ENCODE measurements around the gene AQP2.

DNA sequence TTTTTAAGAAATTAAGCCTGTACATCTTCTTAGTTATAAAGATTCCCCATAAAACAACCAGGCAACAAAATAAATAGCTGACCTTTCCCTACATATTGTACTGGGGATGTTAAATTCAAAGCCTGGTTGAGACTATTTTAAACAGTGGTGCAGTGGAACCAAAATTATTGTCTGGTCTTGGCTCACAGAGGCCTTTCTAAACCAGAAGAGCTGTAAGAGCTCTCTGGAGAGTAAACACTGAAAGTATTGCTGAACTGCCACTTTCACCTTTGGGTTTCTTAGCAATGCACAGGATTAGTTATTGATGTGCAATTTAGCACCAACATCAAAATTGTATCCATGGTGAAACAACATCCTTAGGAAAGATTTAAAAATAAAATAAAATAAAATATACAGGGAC, 54.2 kb downstream of the AQP2 start:
- TF ChIP-seq CTCF (IDR thresholded peaks at IDR 0.05), result no peak
- no peak for TF ChIP-seq POLR2AphosphoS5 (IDR thresholded peaks at IDR 0.05)

Measured in breast epithelium (tissue), 3 donors.